ENCODE results near the gene MCM7.
A peak's percentile ranks its signal among the peaks of the same experiment; 100 is the strongest.

Gene MCM7

DNA sequence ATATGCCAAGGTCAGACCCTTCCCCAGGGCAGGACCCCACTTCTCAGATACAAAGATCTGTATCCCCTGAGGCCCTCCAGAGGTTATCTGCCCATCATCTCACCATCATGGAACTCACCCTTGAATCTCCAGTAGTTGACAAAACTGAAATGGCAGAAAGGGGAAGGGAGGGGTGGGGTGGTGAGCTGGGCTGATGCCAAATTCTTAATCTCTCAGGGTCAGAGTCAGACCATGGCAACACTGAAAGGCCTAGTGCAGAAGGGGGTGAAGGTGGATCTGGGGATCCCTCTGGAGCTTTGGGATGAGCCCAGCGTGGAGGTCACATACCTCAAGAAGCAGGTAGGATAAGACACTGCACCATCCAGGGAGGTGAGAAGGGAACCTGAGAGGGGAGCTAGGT lies 21.4 kb upstream of the MCM7 start:
- DNase-seq (ENCODE audit: low spot score): no peak

DNA sequence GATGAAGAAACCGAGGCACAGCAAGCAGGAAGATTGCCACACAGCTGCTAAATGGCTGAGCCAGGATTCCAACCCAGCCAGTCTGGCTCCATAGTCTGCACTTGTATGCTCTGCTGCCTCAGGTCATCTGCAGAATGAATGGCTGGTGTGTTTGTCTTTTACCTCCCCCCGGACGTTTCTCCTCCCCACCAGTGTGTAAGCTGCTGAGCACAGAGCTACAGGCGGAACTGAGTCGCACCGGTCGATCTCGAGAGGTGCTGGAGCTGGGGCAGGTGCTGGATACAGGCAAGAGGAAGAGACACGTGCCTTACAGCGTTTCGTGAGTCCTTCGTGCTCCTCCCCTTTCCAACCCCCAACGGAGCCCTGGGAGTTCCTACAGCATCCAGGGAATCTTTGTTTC lies 20.9 kb upstream of the MCM7 start:
- DNase-seq (ENCODE audit: low spot score): no peak

DNA sequence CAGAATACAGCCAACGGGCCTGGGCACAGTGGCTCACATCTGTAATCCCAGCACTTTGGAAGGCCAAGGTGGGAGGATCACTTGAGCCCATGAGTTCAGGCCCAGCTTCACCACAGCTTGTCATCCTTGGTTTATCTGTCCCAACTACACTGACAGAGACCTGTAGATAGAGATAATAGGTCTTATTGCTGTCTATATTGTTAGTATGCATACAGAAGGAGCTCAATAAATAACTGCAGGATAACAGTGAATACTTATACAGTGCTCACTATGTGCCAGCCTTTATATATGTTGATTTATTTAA lies 19.5 kb upstream of the MCM7 start:
- DNase-seq (ENCODE audit: low spot score): no peak

- peak; percentile 77 for DNase-seq (ENCODE audit: low spot score)
Observed at GRCh38 chr7:100119970-100120732, 19.0 kb upstream of the MCM7 start.

DNA sequence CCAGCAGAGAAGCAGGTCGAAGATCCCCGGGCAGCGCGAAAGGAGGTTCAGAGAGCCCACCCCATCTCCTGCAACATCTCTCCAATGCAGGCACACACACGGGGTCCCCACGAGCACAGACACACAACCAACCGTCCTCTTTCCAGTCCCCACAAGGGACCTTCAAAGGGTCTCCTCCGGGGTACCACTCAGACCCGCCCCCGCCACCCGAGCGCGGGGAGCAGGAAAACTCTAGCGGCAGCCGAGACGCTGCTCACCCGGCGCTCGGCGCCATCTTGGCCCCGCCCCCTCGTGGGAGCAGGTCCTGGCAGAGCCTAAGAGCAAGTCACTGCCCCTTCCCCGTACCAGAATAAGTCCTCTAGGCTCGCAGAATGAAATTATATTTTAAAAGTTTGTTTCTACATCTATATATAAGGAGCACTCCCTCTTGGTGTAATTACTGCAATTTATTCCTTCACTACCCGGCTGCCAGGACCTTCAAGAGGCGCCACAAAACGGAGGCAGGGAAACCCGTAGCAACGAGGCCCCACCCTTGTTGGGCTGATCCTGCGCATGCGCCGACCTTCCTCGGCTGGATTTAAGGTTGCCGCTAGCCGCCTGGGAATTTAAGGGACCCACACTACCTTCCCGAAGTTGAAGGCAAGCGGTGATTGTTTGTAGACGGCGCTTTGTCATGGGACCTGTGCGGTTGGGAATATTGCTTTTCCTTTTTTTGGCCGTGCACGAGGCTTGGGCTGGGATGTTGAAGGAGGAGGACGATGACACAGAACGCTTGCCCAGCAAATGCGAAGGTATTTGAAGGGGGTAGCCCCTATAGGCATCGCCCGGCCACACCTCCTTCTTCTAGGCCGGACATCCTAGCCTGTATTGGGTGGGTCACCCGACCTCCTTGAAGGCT lies 18.1 kb upstream of the MCM7 start, which contains the start of the genes CNPY4 and TAF6:
TSS of gene CNPY4 (plus strand) at position 563 of the 898 bp plus-strand sequence. CDS start at position 674, 111 bp downstream.
TSS of gene TAF6 (minus strand) at position 287 of the 898 bp plus-strand sequence. CDS start 5,149 bp downstream, outside the sequence.
- DNase-seq (ENCODE audit: low spot score): peak; percentile 99

GRCh38 chr7:100118388-100119071 lies 17.3 kb upstream of the MCM7 start:
- DNase-seq (ENCODE audit: low spot score): no peak

DNA sequence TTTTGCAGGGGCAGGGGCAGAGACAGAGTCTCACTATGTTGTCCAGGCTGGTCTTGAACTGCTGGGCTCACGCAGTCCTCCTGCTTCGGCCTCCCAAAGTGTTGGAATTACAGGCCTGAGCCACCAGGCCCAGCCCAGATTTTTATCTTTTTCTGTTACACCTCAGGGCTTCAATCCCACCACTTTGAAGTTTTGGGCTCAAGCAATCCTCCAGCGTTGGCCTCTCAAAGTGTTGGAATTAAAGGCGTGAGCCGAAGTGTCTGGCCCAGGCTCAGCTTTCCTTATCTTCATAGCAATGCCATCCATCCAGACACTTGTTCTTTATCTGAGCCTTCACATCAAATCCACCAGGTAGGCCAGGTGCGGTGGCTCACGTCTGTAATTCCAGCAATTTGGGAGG lies 13.8 kb upstream of the MCM7 start:
- no peak for DNase-seq (ENCODE audit: low spot score)

GRCh38 chr7:100111914-100112313 lies 10.7 kb upstream of the MCM7 start:
- DNase-seq (ENCODE audit: low spot score): no peak

GRCh38 chr7:100111156-100111555 lies 10.0 kb upstream of the MCM7 start:
- DNase-seq (ENCODE audit: low spot score): no peak

GRCh38 chr7:100109521-100110163 lies 8.4 kb upstream of the MCM7 start:
- no peak for DNase-seq (ENCODE audit: low spot score)

DNA sequence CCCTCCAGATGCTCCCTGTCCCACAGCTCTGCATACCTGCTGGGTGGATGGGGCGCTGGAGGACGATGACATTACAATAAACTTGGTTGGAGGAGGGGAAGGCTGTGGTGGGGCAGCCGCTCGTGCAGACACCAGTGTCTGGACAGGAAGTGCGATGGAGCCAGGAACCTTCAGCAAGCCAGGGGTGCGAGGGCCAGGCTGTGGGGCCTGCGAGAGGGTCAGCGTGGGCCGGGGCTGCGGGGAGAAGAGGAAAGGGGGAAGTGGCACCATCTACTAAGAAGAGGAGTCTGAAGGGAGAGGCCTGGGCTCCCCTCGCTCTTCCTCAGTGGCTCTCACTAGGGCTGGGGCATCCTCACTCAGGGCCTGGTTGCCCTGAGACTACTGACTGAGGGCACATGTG lies 6.7 kb upstream of the MCM7 start:
- DNase-seq (ENCODE audit: low spot score): no peak

DNA sequence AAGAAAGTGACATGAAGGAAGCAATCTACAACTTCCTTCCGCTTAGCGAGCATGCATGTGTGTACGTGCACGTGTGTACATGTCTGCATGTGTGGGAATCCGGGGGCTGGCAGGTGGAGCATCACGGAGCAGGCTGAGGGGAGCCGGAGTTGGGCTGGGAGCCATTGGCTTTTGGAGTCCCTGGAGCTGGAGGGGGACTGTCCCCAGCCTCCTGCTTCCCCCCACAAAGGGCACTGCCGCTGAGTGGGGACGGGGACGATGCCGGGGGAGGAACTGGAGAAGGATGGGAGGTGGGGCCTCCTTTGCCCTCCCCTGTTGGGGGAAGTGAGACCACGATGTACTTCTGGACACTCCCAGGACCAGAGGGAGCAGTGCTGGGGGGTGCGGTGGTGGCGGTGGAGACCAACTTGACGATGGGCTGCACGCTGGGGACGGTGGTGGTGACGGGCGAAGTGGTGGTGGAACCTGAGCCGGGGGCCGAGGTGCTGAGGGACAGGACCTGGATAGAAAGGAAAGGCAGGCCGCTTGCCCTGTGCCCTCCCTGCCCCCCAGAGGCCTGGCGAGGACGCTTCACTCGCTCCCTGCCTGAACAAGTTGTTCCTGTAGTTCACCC lies 6.0 kb upstream of the MCM7 start:
- no peak for DNase-seq (ENCODE audit: low spot score)

DNA sequence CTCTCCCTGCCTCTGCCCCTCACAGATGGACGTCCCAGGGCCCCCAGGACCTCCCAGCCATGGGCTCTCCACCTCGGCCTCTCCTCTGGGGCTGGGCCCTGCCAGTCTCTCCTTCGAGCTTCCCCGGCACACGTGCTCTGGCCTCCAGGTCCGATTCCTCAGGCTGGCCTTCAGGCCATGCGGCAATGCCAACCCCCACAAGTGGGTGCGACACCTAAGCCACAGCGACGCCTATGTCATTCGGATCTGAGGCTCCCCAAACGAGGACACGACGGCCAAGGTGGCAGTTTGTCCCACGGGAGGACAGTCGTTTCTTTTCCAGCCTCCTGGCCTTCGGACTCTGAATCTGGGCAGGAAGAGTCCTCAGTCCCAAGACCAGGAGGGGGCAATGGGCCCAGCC lies 5.4 kb upstream of the MCM7 start:
- no peak for DNase-seq (ENCODE audit: low spot score)

- DNase-seq (ENCODE audit: low spot score): no peak
Observed at GRCh38 chr7:100105534-100105933, 4.3 kb upstream of the MCM7 start.

GRCh38 chr7:100102950-100103840 lies 2.0 kb upstream of the MCM7 start:
- peak; percentile 89 for DNase-seq (ENCODE audit: low spot score)

- DNase-seq (ENCODE audit: low spot score): peak; percentile 95
Observed at GRCh38 chr7:100100420-100101015, 679 bp downstream of the MCM7 start.

DNA sequence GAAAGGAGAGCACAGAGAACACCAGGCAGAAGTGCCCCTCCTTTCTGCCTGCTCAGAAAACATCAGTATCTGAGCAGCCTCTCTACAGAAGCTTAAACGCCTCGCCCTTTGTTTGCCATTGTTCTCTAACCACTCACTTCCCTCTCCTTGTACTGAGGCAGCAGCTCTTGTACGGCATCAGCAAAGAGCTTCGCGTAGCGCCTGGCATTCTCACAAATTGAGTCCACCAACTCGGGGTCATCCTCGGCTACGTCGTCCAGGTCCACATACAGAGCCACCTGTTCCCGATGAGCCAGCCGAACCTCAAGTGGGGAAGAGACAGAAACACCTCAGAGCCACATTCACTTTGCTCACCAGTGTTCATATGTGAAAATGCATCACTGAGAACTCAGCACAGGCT lies 1.7 kb downstream of the MCM7 start:
- no peak for DNase-seq (ENCODE audit: low spot score)

DNA sequence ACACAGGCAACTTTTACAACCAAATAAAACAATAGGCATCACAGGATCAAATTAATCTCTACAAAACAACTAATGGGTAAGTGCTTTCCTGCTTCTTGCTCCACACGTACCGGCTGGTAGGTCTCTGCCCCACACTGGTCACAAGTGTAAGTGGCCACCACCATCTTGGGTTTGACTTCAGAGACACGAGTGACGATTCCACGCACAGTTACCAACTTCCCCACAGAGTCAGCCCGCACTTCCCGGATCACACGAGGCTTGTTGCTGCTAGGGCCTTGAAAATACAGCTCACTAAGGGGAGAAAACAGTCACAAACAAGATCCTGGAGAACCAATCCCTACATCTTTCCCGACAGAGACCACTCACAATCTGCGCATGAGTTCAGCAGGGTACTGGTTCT lies 2.3 kb downstream of the MCM7 start:
- DNase-seq (ENCODE audit: low spot score): no peak

DNA sequence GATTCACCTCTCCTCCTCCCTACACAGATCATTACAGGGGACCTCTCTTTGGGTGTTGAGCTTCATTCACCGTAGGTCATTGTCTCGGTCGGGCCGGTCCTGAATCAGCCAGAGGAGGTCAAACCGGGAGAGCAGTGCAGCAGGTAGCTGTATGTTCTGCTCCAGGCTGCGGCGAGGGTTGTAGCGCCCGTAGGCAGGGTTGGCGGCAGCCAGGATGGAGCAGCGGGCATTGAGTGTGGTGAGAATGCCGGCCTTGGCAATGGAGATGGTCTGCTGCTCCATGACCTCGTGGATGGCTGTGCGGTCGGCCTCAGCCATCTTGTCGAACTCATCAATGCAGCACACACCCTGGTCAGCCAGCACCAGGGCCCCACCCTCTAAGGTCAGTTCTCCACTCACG lies 5.5 kb downstream of the MCM7 start:
- no peak for DNase-seq (ENCODE audit: low spot score)

- DNase-seq (ENCODE audit: low spot score): no peak
Observed at GRCh38 chr7:100095289-100095688, 5.9 kb downstream of the MCM7 start.
